ENCODE data around the gene KDM1B.
"Not testable (repeated sequence)": the region's sequence is repeated elsewhere in the genome, so short reads cannot be mapped to it uniquely, and the experiment has no call there.

The KDM1B gene

GRCh38 chr6:18203786-18204185 is 48.6 kb downstream of the KDM1B start:
- no peak for DNase-seq

GRCh38 chr6:18204691-18205090 is 49.5 kb downstream of the KDM1B start:
- DNase-seq = no peak

GRCh38 chr6:18206591-18206990 is 51.4 kb downstream of the KDM1B start:
- DNase-seq = no peak

- no peak for DNase-seq
These were observed 52.2 kb downstream of the KDM1B start for GRCh38 chr6:18207438-18207837.

- no peak for DNase-seq
These were observed 52.7 kb downstream of the KDM1B start for GRCh38 chr6:18207949-18208348.

- DNase-seq = not testable (repeated sequence)
These were observed 53.6 kb downstream of the KDM1B start for GRCh38 chr6:18208778-18209177.

- no peak for DNase-seq
These were observed 54.4 kb downstream of the KDM1B start for GRCh38 chr6:18209539-18210197.

GRCh38 chr6:18210707-18211106 is 55.5 kb downstream of the KDM1B start:
- no peak for DNase-seq

- no peak for DNase-seq
These were observed 56.1 kb downstream of the KDM1B start for GRCh38 chr6:18211338-18211737.

- DNase-seq = no peak
These were observed 57.0 kb downstream of the KDM1B start for GRCh38 chr6:18212231-18212630.

- DNase-seq = no peak
These were observed 58.2 kb downstream of the KDM1B start for GRCh38 chr6:18213439-18213838.

GRCh38 chr6:18214003-18214402 is 58.8 kb downstream of the KDM1B start:
- DNase-seq = no peak

GRCh38 chr6:18215436-18215835 is 60.2 kb downstream of the KDM1B start:
- no peak for DNase-seq

GRCh38 chr6:18216411-18216810 is 61.2 kb downstream of the KDM1B start:
- DNase-seq = no peak

GRCh38 chr6:18218233-18218632 is 63.0 kb downstream of the KDM1B start:
- no peak for DNase-seq

- no peak for DNase-seq
These were observed 64.4 kb downstream of the KDM1B start for GRCh38 chr6:18219591-18219990.

- no peak for DNase-seq
These were observed 66.0 kb downstream of the KDM1B start for GRCh38 chr6:18221288-18221615.

GRCh38 chr6:18226451-18227105 is 71.4 kb downstream of the KDM1B start:
- DNase-seq = not testable (repeated sequence)

- not testable (repeated sequence) for DNase-seq
These were observed 71.9 kb downstream of the KDM1B start for GRCh38 chr6:18227166-18227565.

- not testable (repeated sequence) for DNase-seq
These were observed 73.4 kb downstream of the KDM1B start for GRCh38 chr6:18228590-18228989.

- not testable (repeated sequence) for DNase-seq
These were observed 76.6 kb downstream of the KDM1B start for GRCh38 chr6:18231856-18232255.

GRCh38 chr6:18233770-18234169 is 78.5 kb downstream of the KDM1B start:
- DNase-seq = not testable (repeated sequence)

- DNase-seq = no peak
These were observed 79.3 kb downstream of the KDM1B start for GRCh38 chr6:18234564-18234963.

GRCh38 chr6:18235524-18235923 is 80.3 kb downstream of the KDM1B start:
- no peak for DNase-seq

GRCh38 chr6:18237167-18237566 is 81.9 kb downstream of the KDM1B start:
- DNase-seq = no peak
